Bronchial epithelial cell (primary cell): Measurements from ENCODE around the gene TTLL11. TPM values are rescaled to one million over a fixed set of nuclear protein-coding genes. Genes with fewer than 3 reads are reported as not detected.
A peak's percentile ranks its signal among the peaks of the same experiment; 100 is the strongest.
"Not testable (repeated sequence)": the region's sequence is repeated elsewhere in the genome, so short reads cannot be mapped to it uniquely, and the experiment has no call there.

Experiments used
- DNase-seq: peaks from one replicate; pipeline ENCODE4 v3.0.0-alpha.2; 2010; ENCODE audit warnings: low read depth
- FAIRE-seq: peaks from 2 replicates; lab custom pipeline; 2011; peaks lifted over from hg19 to GRCh38; lab: Jason Lieb, UNC
- H3K27me3 ChIP-seq: 2 replicates; pipeline ENCODE4 v1.5.1; 2011; ENCODE audit warnings: low read length; ENCODE audit not compliant: control insufficient read depth, insufficient read depth
- H3K36me3 ChIP-seq: 2 replicates; pipeline ENCODE4 v1.5.1; 2011; ENCODE audit warnings: low read length; ENCODE audit not compliant: control insufficient read depth, insufficient read depth
- H3K4me3 ChIP-seq: 2 replicates; pipeline ENCODE4 v1.5.1; 2011; ENCODE audit warnings: mild to moderate bottlenecking, low read depth, low read length, control low read depth
- total RNA-seq: library from RNA; depleted of rRNA; stranded (reverse); fragments of >200 nt; gene quantifications from 2 replicates; pipeline ENCODE4 v1.2.1, GENCODE V29; 2014
- TF ChIP-seq, protein P1 (sequence below): IDR thresholded peaks from 2 replicates; pipeline ENCODE4 v1.5.1; 2011; ENCODE audit warnings: mild to moderate bottlenecking, moderate library complexity, low read length, control low read depth, inconsistent platforms; ENCODE audit not compliant: insufficient read depth, severe bottlenecking

The TTLL11 gene
- total RNA-seq, 1 donor from 2014 or later = 1.8 TPM

GRCh38 chr9:122120316-122121071 lies 27.4 kb upstream of the TTLL11 start:
- TF ChIP-seq, protein P1, sequence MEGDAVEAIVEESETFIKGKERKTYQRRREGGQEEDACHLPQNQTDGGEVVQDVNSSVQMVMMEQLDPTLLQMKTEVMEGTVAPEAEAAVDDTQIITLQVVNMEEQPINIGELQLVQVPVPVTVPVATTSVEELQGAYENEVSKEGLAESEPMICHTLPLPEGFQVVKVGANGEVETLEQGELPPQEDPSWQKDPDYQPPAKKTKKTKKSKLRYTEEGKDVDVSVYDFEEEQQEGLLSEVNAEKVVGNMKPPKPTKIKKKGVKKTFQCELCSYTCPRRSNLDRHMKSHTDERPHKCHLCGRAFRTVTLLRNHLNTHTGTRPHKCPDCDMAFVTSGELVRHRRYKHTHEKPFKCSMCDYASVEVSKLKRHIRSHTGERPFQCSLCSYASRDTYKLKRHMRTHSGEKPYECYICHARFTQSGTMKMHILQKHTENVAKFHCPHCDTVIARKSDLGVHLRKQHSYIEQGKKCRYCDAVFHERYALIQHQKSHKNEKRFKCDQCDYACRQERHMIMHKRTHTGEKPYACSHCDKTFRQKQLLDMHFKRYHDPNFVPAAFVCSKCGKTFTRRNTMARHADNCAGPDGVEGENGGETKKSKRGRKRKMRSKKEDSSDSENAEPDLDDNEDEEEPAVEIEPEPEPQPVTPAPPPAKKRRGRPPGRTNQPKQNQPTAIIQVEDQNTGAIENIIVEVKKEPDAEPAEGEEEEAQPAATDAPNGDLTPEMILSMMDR = no peak
- Histone ChIP-seq H3K27me3 (no peaks in the 10 kb centered on the region), H3K36me3 (no peaks in the 10 kb centered on the region), H3K4me3 (no peak overlapping the region)
- DNase-seq (no peak), FAIRE-seq (peak; percentile 92)

- no peak for DNase-seq
- Histone ChIP-seq H3K36me3 (no peaks in the 10 kb centered on the region), H3K27me3 (no peaks in the 10 kb centered on the region), H3K4me3 (no peak overlapping the region)
- FAIRE-seq = no peak
- TF ChIP-seq, protein P1 = no peak
These were observed 26.6 kb upstream of the TTLL11 start for GRCh38 chr9:122119721-122120120.

- Histone ChIP-seq H3K36me3 (no peaks in the 10 kb centered on the region), H3K27me3 (no peaks in the 10 kb centered on the region), H3K4me3 (no peak overlapping the region)
- DNase-seq (no peak), FAIRE-seq (peak; percentile 23)
- TF ChIP-seq, protein P1 = no peak
These were observed 26.0 kb upstream of the TTLL11 start for GRCh38 chr9:122119166-122119521.

GRCh38 chr9:122118343-122119165 lies 25.4 kb upstream of the TTLL11 start:
- TF ChIP-seq, protein P1 = no peak
- DNase-seq (no peak), FAIRE-seq (no peak)
- Histone ChIP-seq H3K36me3 (no peaks in the 10 kb centered on the region), H3K4me3 (no peak overlapping the region), H3K27me3 (no peaks in the 10 kb centered on the region)

- FAIRE-seq, DNase-seq, H3K4me3 ChIP-seq, H3K36me3 ChIP-seq, H3K27me3 ChIP-seq: not testable (repeated sequence)
These were observed 24.1 kb upstream of the TTLL11 start for GRCh38 chr9:122117241-122117640.

DNA sequence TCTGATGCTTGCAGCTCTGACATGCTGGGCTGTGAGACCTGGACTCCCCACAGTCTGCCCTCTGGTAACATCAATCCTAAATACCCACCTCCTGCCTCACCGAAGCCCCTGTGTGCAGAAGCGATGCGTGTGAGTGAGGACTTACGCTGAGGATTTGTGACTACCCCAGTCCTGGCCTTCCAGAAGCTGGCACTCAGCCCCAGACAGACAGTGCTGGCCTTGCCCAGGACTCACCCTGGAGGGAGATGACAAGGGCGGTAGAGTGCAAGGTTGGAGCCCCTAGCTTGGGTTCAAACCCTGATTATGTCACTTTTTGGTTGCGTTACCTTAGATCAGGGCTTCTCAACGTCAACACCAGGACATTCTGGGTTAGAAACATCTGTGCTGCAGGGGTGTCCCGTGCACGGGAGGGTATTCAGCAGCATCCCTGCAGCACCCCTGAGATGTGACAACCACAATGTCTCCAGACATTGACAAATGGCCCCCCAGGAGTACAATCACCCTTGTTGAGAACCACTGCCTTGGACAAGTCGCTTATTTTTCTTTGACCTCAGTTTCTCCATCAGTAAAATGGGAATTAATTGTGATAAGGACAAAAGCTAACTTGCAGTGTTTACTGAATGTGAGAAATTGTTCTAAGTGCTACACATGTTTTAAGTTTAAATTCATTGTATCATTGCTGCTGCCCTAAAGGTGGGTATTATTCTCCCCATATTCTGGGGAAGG lies 23.5 kb upstream of the TTLL11 start:
- TF ChIP-seq, protein P1 = no peak
- FAIRE-seq = no peak
- Histone ChIP-seq H3K4me3 (no peak overlapping the region), H3K27me3 (no peaks in the 10 kb centered on the region), H3K36me3 (no peaks in the 10 kb centered on the region)
- no peak for DNase-seq
